Panc1 (cell line): ENCODE measurements around the gene C3orf85. TPM values are rescaled to one million over a fixed set of nuclear protein-coding genes. Genes with fewer than 3 reads are reported as not detected.

ENCODE experiments used
- ATAC-seq: fragments of 200-7000 bp; cut with Tn5 transposase; 2 replicates; pipeline ENCODE4 v1.9.1; 2020; ENCODE audit warnings: mild to moderate bottlenecking, moderate library complexity
- BruUV-seq: library from RNA; stranded (reverse); fragments of 400-500 nt; replicated peaks from 2 replicates; lab custom pipeline; 2021; lab: Mats Ljungman, UMichigan
- CTCF ChIA-PET: fragments of 300-600 bp; sonication (Branson Sonifier 250); formaldehyde crosslinking; loops from one replicate; lab custom pipeline; 2022; ENCODE audit warnings: antibody characterized with exemption; lab: Charles Lee
- POLR2A ChIA-PET: fragments of 300-600 bp; sonication (Branson Sonifier 250); formaldehyde crosslinking; loops from one replicate; lab custom pipeline; 2022; ENCODE audit warnings: antibody characterized with exemption; lab: Charles Lee
- DNase-seq: peaks from one replicate; pipeline ENCODE4 v3.0.0-alpha.2; 2010; ENCODE audit warnings: low read depth, low spot score
- H3K27ac ChIP-seq: 2 replicates; pipeline ENCODE4 v1.5.1; 2011; ENCODE audit warnings: mild to moderate bottlenecking, low read length, inconsistent platforms
- H3K27me3 ChIP-seq: fragments of 200-500 bp; sonication (Bioruptor generic); 2 replicates; pipeline ENCODE4 v1.6.0; 2014; ENCODE audit warnings: low read length, inconsistent platforms; ENCODE audit not compliant: control insufficient read depth, insufficient read depth
- H3K36me3 ChIP-seq: fragments of 200-500 bp; sonication (Bioruptor generic); 2 replicates; pipeline ENCODE4 v1.5.1; 2014; ENCODE audit warnings: inconsistent platforms, mild to moderate bottlenecking, low read length, moderate library complexity; ENCODE audit not compliant: control insufficient read depth, insufficient read depth
- H3K4me1 ChIP-seq: 2 replicates; pipeline ENCODE4 v1.5.1; 2011; ENCODE audit warnings: inconsistent platforms, mild to moderate bottlenecking, low read length, moderate library complexity; ENCODE audit not compliant: control insufficient read depth, insufficient read depth
- H3K4me3 ChIP-seq, 2 experiments: 2 replicates each; pipeline ENCODE4 v1.5.1; 2011 to 2012; ENCODE audit warnings: low read depth in 2 of 2, low read length in 2 of 2, mild to moderate bottlenecking in 2 of 2, inconsistent platforms in 1 of 2, moderate library complexity in 1 of 2
- H3K9me3 ChIP-seq: fragments of 200-500 bp; sonication (Bioruptor generic); 2 replicates; pipeline ENCODE4 v1.5.1; 2014; ENCODE audit warnings: low read depth, mild to moderate bottlenecking, inconsistent platforms, low read length, moderate library complexity; ENCODE audit not compliant: control insufficient read depth, insufficient read depth
- POLR2AphosphoS5 ChIP-seq: IDR thresholded peaks from 2 replicates; pipeline ENCODE4 v1.6.1; 2012; ENCODE audit warnings: mild to moderate bottlenecking, low read depth, low read length, moderate library complexity
- SIN3A ChIP-seq: IDR thresholded peaks from 2 replicates; pipeline ENCODE4 v1.6.1; 2012; ENCODE audit warnings: low read depth, mild to moderate bottlenecking, low read length, moderate library complexity, borderline replicate concordance; ENCODE audit not compliant: insufficient read depth
- TCF7L2 ChIP-seq: IDR thresholded peaks from 2 replicates; pipeline ENCODE4 v1.6.1; 2011; ENCODE audit warnings: mild to moderate bottlenecking, low read depth, low read length, inconsistent platforms
- in situ Hi-C: cut with HindIII; loops from 2 replicates; pipeline ENCODE4 v1.10.0; 2016; ENCODE audit warnings: low sequenced_read_pairs, low pct_unique_long_range_greater_than_20kb
- intact Hi-C: fragments of 100-400 bp; cut with micrococcal nuclease; formaldehyde crosslinking; loops from one replicate; pipeline ENCODE4 v1.10.0; 2022; ENCODE audit not compliant: unreplicated experiment
- total RNA-seq: library from RNA; stranded (reverse); gene quantifications from one replicate; pipeline ENCODE4 v1.2.1, GENCODE V29; 2021; ENCODE audit not compliant: unreplicated experiment
- TF ChIP-seq, protein P1 (sequence below), 2 experiments: IDR thresholded peaks; 2 replicates each; pipeline ENCODE4 v1.6.1; 2011 to 2012; ENCODE audit warnings: low read depth in 2 of 2, control low read depth in 1 of 2, low read length in 1 of 2, mild to moderate bottlenecking in 1 of 2, moderate library complexity in 1 of 2; ENCODE audit not compliant: insufficient read depth in 1 of 2
- TF ChIP-seq, protein P2 (sequence below): fragments of 450-650 bp; IDR thresholded peaks from 2 replicates; pipeline ENCODE4 v1.5.1; 2017; ENCODE audit warnings: mild to moderate bottlenecking

C3orf85 gene
- total RNA-seq, 1 experiment from 2014 or later: not detected

GRCh38 chr3:109114746-109115145, 21.8 kb upstream of the C3orf85 start:
- BruUV-seq: no TSS peak
- H3K27ac ChIP-seq: no peak overlapping the region
- no peak overlapping the region for H3K4me3 ChIP-seq
- CTCF ChIA-PET: no interaction called here
- no peaks in the 10 kb centered on the region for H3K9me3 ChIP-seq
- no peaks in the 10 kb centered on the region for H3K4me1 ChIP-seq
- DNase-seq (no peak), ATAC-seq (no peak)
- TF ChIP-seq SIN3A: no peak
- TF ChIP-seq POLR2AphosphoS5: no peak
- TF ChIP-seq TCF7L2: no peak
- TF ChIP-seq, protein P1, sequence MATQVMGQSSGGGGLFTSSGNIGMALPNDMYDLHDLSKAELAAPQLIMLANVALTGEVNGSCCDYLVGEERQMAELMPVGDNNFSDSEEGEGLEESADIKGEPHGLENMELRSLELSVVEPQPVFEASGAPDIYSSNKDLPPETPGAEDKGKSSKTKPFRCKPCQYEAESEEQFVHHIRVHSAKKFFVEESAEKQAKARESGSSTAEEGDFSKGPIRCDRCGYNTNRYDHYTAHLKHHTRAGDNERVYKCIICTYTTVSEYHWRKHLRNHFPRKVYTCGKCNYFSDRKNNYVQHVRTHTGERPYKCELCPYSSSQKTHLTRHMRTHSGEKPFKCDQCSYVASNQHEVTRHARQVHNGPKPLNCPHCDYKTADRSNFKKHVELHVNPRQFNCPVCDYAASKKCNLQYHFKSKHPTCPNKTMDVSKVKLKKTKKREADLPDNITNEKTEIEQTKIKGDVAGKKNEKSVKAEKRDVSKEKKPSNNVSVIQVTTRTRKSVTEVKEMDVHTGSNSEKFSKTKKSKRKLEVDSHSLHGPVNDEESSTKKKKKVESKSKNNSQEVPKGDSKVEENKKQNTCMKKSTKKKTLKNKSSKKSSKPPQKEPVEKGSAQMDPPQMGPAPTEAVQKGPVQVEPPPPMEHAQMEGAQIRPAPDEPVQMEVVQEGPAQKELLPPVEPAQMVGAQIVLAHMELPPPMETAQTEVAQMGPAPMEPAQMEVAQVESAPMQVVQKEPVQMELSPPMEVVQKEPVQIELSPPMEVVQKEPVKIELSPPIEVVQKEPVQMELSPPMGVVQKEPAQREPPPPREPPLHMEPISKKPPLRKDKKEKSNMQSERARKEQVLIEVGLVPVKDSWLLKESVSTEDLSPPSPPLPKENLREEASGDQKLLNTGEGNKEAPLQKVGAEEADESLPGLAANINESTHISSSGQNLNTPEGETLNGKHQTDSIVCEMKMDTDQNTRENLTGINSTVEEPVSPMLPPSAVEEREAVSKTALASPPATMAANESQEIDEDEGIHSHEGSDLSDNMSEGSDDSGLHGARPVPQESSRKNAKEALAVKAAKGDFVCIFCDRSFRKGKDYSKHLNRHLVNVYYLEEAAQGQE (IDR thresholded peaks at IDR 0.05; ENCODE audit: insufficient read depth in 1 of 2, low read depth in 2 of 2, low read length in 1 of 2): no peak
- TF ChIP-seq, protein P2, sequence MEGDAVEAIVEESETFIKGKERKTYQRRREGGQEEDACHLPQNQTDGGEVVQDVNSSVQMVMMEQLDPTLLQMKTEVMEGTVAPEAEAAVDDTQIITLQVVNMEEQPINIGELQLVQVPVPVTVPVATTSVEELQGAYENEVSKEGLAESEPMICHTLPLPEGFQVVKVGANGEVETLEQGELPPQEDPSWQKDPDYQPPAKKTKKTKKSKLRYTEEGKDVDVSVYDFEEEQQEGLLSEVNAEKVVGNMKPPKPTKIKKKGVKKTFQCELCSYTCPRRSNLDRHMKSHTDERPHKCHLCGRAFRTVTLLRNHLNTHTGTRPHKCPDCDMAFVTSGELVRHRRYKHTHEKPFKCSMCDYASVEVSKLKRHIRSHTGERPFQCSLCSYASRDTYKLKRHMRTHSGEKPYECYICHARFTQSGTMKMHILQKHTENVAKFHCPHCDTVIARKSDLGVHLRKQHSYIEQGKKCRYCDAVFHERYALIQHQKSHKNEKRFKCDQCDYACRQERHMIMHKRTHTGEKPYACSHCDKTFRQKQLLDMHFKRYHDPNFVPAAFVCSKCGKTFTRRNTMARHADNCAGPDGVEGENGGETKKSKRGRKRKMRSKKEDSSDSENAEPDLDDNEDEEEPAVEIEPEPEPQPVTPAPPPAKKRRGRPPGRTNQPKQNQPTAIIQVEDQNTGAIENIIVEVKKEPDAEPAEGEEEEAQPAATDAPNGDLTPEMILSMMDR: no peak
- intact Hi-C loops (no loop called here), in situ Hi-C loops (no loop called here)
- POLR2A ChIA-PET: no interaction called here
- no peaks in the 10 kb centered on the region; the same call in 1 of the 2 replicates for H3K27me3 ChIP-seq
- H3K36me3 ChIP-seq: no peaks in the 10 kb centered on the region

- Histone ChIP-seq H3K4me3 (no peak overlapping the region), H3K27me3 (no peaks in the 10 kb centered on the region; the same call in 1 of the 2 replicates), H3K9me3 (no peaks in the 10 kb centered on the region), H3K27ac (no peak overlapping the region), H3K36me3 (no peaks in the 10 kb centered on the region), H3K4me1 (no peaks in the 10 kb centered on the region)
- ATAC-seq (no peak), DNase-seq (no peak)
- CTCF ChIA-PET: no interaction called here
- no peak for TF ChIP-seq SIN3A
- TF ChIP-seq, protein P1 (IDR thresholded peaks at IDR 0.05; ENCODE audit: insufficient read depth in 1 of 2, low read depth in 2 of 2, low read length in 1 of 2): no peak
- TF ChIP-seq POLR2AphosphoS5: no peak
- no peak for TF ChIP-seq TCF7L2
- TF ChIP-seq, protein P2: no peak
- in situ Hi-C loops (no loop called here), intact Hi-C loops (no loop called here)
- BruUV-seq: no TSS peak
- POLR2A ChIA-PET: no interaction called here
Observed at GRCh38 chr3:109115451-109115850, 21.1 kb upstream of the C3orf85 start.
